HEK293 (cell line): ENCODE data around the gene SAMD8.

Experiments
- HOXD13 ChIP-seq: sonication (generic); formaldehyde crosslinking; IDR thresholded peaks from 2 replicates; pipeline ENCODE4 v1.8.0; 2022; ENCODE audit warnings: missing genetic modification reagents, borderline replicate concordance
- MZF1 ChIP-seq: fragments of 450-650 bp; formaldehyde crosslinking; IDR thresholded peaks from 2 replicates; pipeline ENCODE4 v1.5.1; 2017; ENCODE audit warnings: missing biosample characterization, missing genetic modification characterization, borderline replicate concordance
- PRDM1 ChIP-seq: fragments of 450-650 bp; formaldehyde crosslinking; IDR thresholded peaks from 2 replicates; pipeline ENCODE4; 2016; ENCODE audit warnings: missing biosample characterization, missing genetic modification characterization
- TCF7L2 ChIP-seq: IDR thresholded peaks from 2 replicates; pipeline ENCODE4 v1.6.1; 2011; ENCODE audit warnings: low read depth, mild to moderate bottlenecking, inconsistent platforms, low read length, moderate library complexity, borderline replicate concordance
- YY1 ChIP-seq: fragments of 450-650 bp; formaldehyde crosslinking; IDR thresholded peaks from 2 replicates; pipeline ENCODE4 v1.5.1; 2018; ENCODE audit warnings: missing biosample characterization, missing genetic modification characterization
- ZNF112 ChIP-seq: fragments of 450-650 bp; formaldehyde crosslinking; IDR thresholded peaks from 2 replicates; pipeline ENCODE4 v1.5.0; 2017; ENCODE audit warnings: missing biosample characterization, missing genetic modification characterization
- ZNF114 ChIP-seq: fragments of 450-650 bp; formaldehyde crosslinking; IDR thresholded peaks from 2 replicates; pipeline ENCODE4 v1.5.0; 2017; ENCODE audit warnings: missing biosample characterization, missing genetic modification characterization
- ZNF16 ChIP-seq: fragments of 450-650 bp; formaldehyde crosslinking; IDR thresholded peaks from 2 replicates; pipeline ENCODE4 v1.5.1; 2016; ENCODE audit warnings: low read depth, missing biosample characterization, missing genetic modification characterization
- ZNF239 ChIP-seq: fragments of 450-650 bp; formaldehyde crosslinking; IDR thresholded peaks from 2 replicates; pipeline ENCODE4 v1.5.1; 2016; ENCODE audit warnings: missing biosample characterization, missing genetic modification characterization
- ZNF24 ChIP-seq: fragments of 450-650 bp; formaldehyde crosslinking; IDR thresholded peaks from 2 replicates; pipeline ENCODE4 v1.5.1; 2016; ENCODE audit warnings: missing biosample characterization, missing genetic modification characterization
- ZNF274 ChIP-seq, 2 experiments: fragments of 200-500 bp in 1 of 2; fragments of 450-650 bp in 1 of 2; sonication (Bioruptor generic) in 1 of 2; formaldehyde crosslinking in 1 of 2; IDR thresholded peaks; 2 replicates each; pipeline versions ENCODE4 v1.5.1 to v1.6.1; 2014 to 2016; ENCODE audit warnings: borderline replicate concordance in 1 of 2, inconsistent platforms in 1 of 2, low read length in 1 of 2, missing biosample characterization in 1 of 2, missing genetic modification characterization in 1 of 2
- ZNF37A ChIP-seq: fragments of 450-650 bp; IDR thresholded peaks from 2 replicates; pipeline ENCODE4 v1.5.1; 2018; ENCODE audit warnings: missing biosample characterization, missing genetic modification characterization
- ZNF404 ChIP-seq: fragments of 450-650 bp; formaldehyde crosslinking; IDR thresholded peaks from 2 replicates; pipeline ENCODE4 v1.5.1; 2017; ENCODE audit warnings: missing biosample characterization, missing genetic modification characterization
- ZNF555 ChIP-seq: fragments of 450-650 bp; formaldehyde crosslinking; conservative IDR thresholded peaks from 2 replicates; pipeline ENCODE4 v1.5.1; 2017; ENCODE audit warnings: missing biosample characterization, mild to moderate bottlenecking, missing genetic modification characterization, inconsistent platforms
- ZNF600 ChIP-seq: fragments of 450-650 bp; formaldehyde crosslinking; IDR thresholded peaks from 2 replicates; pipeline ENCODE4 v1.5.1; 2016; ENCODE audit warnings: missing biosample characterization, missing genetic modification characterization
- ZNF624 ChIP-seq: fragments of 450-650 bp; formaldehyde crosslinking; IDR thresholded peaks from 2 replicates; pipeline ENCODE4 v1.5.1; 2017; ENCODE audit warnings: missing biosample characterization, missing genetic modification characterization
- ZNF785 ChIP-seq: fragments of 450-650 bp; formaldehyde crosslinking; IDR thresholded peaks from 2 replicates; pipeline ENCODE4 v1.5.1; 2016; ENCODE audit warnings: missing biosample characterization, missing genetic modification characterization
- ZNF843 ChIP-seq: fragments of 450-650 bp; formaldehyde crosslinking; IDR thresholded peaks from 2 replicates; pipeline ENCODE4 v1.5.1; 2016; ENCODE audit warnings: missing biosample characterization, missing genetic modification characterization
- ZSCAN23 ChIP-seq: fragments of 450-650 bp; formaldehyde crosslinking; IDR thresholded peaks from 2 replicates; pipeline ENCODE4 v1.5.1; 2016; ENCODE audit warnings: missing biosample characterization, missing genetic modification characterization
- TF ChIP-seq, protein P1 (sequence below): fragments of 450-650 bp; formaldehyde crosslinking; IDR thresholded peaks from 2 replicates; pipeline ENCODE4 v1.5.1; 2017; ENCODE audit warnings: missing biosample characterization, missing genetic modification characterization
- TF ChIP-seq, protein P2 (sequence below): fragments of 450-650 bp; formaldehyde crosslinking; IDR thresholded peaks from 2 replicates; pipeline ENCODE4 v1.5.1; 2016; ENCODE audit warnings: missing biosample characterization, missing genetic modification characterization
- TF ChIP-seq, protein P3 (sequence below): fragments of 450-650 bp; formaldehyde crosslinking; IDR thresholded peaks from 2 replicates; pipeline ENCODE4 v1.5.1; 2017; ENCODE audit warnings: missing biosample characterization, missing genetic modification characterization
- TF ChIP-seq, protein P4 (sequence below): fragments of 450-650 bp; formaldehyde crosslinking; IDR thresholded peaks from 2 replicates; pipeline ENCODE4 v1.5.1; 2017; ENCODE audit warnings: missing biosample characterization, mild to moderate bottlenecking, missing genetic modification characterization, moderate library complexity
- TF ChIP-seq, protein P5 (sequence below): IDR thresholded peaks from 2 replicates; pipeline ENCODE4 v1.6.1; 2011; ENCODE audit warnings: mild to moderate bottlenecking, low read depth, low read length, borderline replicate concordance
- TF ChIP-seq, protein P6 (sequence below): fragments of 450-650 bp; formaldehyde crosslinking; IDR thresholded peaks from 2 replicates; pipeline ENCODE4; 2016; ENCODE audit warnings: missing biosample characterization, missing genetic modification characterization
- TF ChIP-seq, protein P7 (sequence below): fragments of 450-650 bp; formaldehyde crosslinking; conservative IDR thresholded peaks from 2 replicates; pipeline ENCODE4 v1.5.1; 2016; ENCODE audit warnings: low read depth, missing biosample characterization, missing genetic modification characterization

The SAMD8 gene

DNA sequence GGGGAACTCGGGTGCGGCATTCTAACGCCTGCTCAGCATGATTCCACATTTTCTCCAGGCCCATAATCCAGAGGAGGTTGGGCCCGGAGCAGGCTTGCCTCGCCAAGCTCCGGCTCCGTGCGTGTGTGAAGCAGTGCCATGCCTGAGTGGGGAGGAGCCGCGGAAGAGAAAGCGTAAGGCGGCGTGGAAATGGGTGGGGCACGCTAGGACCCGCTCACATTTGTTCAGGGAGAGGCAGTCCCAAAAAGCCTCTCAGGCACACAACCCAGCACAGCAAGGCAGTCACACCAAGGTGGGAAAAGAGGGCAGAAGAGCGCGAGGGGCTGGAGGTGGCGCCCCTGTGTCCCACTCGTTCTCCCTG, 98.4 kb downstream of the SAMD8 start (continued):
- TF ChIP-seq, protein P1, sequence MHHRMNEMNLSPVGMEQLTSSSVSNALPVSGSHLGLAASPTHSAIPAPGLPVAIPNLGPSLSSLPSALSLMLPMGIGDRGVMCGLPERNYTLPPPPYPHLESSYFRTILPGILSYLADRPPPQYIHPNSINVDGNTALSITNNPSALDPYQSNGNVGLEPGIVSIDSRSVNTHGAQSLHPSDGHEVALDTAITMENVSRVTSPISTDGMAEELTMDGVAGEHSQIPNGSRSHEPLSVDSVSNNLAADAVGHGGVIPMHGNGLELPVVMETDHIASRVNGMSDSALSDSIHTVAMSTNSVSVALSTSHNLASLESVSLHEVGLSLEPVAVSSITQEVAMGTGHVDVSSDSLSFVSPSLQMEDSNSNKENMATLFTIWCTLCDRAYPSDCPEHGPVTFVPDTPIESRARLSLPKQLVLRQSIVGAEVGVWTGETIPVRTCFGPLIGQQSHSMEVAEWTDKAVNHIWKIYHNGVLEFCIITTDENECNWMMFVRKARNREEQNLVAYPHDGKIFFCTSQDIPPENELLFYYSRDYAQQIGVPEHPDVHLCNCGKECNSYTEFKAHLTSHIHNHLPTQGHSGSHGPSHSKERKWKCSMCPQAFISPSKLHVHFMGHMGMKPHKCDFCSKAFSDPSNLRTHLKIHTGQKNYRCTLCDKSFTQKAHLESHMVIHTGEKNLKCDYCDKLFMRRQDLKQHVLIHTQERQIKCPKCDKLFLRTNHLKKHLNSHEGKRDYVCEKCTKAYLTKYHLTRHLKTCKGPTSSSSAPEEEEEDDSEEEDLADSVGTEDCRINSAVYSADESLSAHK (tag by site-specific recombination): no peak
- TF ChIP-seq, protein P2, sequence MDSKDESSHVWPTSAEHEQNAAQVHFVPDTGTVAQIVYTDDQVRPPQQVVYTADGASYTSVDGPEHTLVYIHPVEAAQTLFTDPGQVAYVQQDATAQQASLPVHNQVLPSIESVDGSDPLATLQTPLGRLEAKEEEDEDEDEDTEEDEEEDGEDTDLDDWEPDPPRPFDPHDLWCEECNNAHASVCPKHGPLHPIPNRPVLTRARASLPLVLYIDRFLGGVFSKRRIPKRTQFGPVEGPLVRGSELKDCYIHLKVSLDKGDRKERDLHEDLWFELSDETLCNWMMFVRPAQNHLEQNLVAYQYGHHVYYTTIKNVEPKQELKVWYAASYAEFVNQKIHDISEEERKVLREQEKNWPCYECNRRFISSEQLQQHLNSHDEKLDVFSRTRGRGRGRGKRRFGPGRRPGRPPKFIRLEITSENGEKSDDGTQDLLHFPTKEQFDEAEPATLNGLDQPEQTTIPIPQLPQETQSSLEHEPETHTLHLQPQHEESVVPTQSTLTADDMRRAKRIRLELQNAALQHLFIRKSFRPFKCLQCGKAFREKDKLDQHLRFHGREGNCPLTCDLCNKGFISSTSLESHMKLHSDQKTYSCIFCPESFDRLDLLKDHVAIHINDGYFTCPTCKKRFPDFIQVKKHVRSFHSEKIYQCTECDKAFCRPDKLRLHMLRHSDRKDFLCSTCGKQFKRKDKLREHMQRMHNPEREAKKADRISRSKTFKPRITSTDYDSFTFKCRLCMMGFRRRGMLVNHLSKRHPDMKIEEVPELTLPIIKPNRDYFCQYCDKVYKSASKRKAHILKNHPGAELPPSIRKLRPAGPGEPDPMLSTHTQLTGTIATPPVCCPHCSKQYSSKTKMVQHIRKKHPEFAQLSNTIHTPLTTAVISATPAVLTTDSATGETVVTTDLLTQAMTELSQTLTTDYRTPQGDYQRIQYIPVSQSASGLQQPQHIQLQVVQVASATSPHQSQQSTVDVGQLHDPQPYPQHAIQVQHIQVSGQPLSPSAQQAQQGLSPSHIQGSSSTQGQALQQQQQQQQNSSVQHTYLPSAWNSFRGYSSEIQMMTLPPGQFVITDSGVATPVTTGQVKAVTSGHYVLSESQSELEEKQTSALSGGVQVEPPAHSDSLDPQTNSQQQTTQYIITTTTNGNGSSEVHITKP (tag by site-specific recombination): peak; percentile 79
- TF ChIP-seq ZNF114 (tag by site-specific recombination): no peak
- TF ChIP-seq ZNF274 (IDR thresholded peaks at IDR 0.05; ENCODE audit: low read length): no peak
- no peak for TF ChIP-seq ZNF274 (tag by site-specific recombination; IDR thresholded peaks at IDR 0.05; ENCODE audit: borderline replicate concordance)
- TF ChIP-seq TCF7L2: no peak
- TF ChIP-seq ZNF624: no peak
- no peak for TF ChIP-seq ZNF37A (tag by site-specific recombination)
- TF ChIP-seq ZNF785 (tag by site-specific recombination): no peak
- no peak for TF ChIP-seq ZNF239
- no peak for TF ChIP-seq ZNF112 (tag by site-specific recombination)
- no peak for TF ChIP-seq HOXD13
- TF ChIP-seq ZNF555 (tag by site-specific recombination): no peak
- TF ChIP-seq ZSCAN23 (tag by site-specific recombination): no peak
- TF ChIP-seq ZNF600 (tag by site-specific recombination): 0 out of 2 replicates have a peak, but pooled peaks have one; percentile 5
- TF ChIP-seq, protein P3, sequence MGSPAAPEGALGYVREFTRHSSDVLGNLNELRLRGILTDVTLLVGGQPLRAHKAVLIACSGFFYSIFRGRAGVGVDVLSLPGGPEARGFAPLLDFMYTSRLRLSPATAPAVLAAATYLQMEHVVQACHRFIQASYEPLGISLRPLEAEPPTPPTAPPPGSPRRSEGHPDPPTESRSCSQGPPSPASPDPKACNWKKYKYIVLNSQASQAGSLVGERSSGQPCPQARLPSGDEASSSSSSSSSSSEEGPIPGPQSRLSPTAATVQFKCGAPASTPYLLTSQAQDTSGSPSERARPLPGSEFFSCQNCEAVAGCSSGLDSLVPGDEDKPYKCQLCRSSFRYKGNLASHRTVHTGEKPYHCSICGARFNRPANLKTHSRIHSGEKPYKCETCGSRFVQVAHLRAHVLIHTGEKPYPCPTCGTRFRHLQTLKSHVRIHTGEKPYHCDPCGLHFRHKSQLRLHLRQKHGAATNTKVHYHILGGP: no peak
- TF ChIP-seq, protein P4, sequence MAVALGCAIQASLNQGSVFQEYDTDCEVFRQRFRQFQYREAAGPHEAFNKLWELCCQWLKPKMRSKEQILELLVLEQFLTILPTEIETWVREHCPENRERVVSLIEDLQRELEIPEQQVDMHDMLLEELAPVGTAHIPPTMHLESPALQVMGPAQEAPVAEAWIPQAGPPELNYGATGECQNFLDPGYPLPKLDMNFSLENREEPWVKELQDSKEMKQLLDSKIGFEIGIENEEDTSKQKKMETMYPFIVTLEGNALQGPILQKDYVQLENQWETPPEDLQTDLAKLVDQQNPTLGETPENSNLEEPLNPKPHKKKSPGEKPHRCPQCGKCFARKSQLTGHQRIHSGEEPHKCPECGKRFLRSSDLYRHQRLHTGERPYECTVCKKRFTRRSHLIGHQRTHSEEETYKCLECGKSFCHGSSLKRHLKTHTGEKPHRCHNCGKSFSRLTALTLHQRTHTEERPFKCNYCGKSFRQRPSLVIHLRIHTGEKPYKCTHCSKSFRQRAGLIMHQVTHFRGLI: no peak
- no peak for TF ChIP-seq ZNF404 (tag by site-specific recombination)
- 0 out of 2 replicates have a peak, but pooled peaks have one; percentile 15 for TF ChIP-seq ZNF16 (tag by site-specific recombination)
- TF ChIP-seq, protein P5, sequence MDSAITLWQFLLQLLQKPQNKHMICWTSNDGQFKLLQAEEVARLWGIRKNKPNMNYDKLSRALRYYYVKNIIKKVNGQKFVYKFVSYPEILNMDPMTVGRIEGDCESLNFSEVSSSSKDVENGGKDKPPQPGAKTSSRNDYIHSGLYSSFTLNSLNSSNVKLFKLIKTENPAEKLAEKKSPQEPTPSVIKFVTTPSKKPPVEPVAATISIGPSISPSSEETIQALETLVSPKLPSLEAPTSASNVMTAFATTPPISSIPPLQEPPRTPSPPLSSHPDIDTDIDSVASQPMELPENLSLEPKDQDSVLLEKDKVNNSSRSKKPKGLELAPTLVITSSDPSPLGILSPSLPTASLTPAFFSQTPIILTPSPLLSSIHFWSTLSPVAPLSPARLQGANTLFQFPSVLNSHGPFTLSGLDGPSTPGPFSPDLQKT: no peak
- no peak for TF ChIP-seq PRDM1 (tag by site-specific recombination)
- TF ChIP-seq, protein P6, sequence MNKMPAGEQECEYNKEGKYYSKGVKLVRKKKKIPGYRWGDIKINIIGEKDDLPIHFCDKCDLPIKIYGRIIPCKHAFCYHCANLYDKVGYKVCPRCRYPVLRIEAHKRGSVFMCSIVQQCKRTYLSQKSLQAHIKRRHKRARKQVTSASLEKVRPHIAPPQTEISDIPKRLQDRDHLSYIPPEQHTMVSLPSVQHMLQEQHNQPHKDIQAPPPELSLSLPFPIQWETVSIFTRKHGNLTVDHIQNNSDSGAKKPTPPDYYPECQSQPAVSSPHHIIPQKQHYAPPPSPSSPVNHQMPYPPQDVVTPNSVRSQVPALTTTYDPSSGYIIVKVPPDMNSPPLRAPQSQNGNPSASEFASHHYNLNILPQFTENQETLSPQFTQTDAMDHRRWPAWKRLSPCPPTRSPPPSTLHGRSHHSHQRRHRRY (tag by site-specific recombination): no peak
- no peak for TF ChIP-seq ZNF24 (tag by site-specific recombination)
- TF ChIP-seq YY1: peak; percentile 5; the same call in 1 of the 2 replicates
- TF ChIP-seq ZNF843 (tag by site-specific recombination): no peak
- no peak for TF ChIP-seq MZF1 (tag by site-specific recombination)
- TF ChIP-seq, protein P7, sequence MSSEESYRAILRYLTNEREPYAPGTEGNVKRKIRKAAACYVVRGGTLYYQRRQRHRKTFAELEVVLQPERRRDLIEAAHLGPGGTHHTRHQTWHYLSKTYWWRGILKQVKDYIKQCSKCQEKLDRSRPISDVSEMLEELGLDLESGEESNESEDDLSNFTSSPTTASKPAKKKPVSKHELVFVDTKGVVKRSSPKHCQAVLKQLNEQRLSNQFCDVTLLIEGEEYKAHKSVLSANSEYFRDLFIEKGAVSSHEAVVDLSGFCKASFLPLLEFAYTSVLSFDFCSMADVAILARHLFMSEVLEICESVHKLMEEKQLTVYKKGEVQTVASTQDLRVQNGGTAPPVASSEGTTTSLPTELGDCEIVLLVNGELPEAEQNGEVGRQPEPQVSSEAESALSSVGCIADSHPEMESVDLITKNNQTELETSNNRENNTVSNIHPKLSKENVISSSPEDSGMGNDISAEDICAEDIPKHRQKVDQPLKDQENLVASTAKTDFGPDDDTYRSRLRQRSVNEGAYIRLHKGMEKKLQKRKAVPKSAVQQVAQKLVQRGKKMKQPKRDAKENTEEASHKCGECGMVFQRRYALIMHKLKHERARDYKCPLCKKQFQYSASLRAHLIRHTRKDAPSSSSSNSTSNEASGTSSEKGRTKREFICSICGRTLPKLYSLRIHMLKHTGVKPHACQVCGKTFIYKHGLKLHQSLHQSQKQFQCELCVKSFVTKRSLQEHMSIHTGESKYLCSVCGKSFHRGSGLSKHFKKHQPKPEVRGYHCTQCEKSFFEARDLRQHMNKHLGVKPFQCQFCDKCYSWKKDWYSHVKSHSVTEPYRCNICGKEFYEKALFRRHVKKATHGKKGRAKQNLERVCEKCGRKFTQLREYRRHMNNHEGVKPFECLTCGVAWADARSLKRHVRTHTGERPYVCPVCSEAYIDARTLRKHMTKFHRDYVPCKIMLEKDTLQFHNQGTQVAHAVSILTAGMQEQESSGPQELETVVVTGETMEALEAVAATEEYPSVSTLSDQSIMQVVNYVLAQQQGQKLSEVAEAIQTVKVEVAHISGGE: no peak
- TF ChIP-seq, all 188 proteins: peak for 10
